HG02852 (cell line): ENCODE data around the gene ITIH5.

Source experiments
- ATAC-seq: cut with Tn5 transposase; IDR thresholded peaks from one replicate; pipeline ENCODE4 v1.9.1; 2021; ENCODE audit warnings: mild to moderate bottlenecking, moderate library complexity; ENCODE audit not compliant: unreplicated experiment

The ITIH5 gene

GRCh38 chr10:7553531-7553930 is 113.2 kb downstream of the ITIH5 start:
- no peak for ATAC-seq

GRCh38 chr10:7551950-7552716 is 114.6 kb downstream of the ITIH5 start:
- no peak for ATAC-seq

GRCh38 chr10:7551289-7551688 is 115.5 kb downstream of the ITIH5 start:
- no peak for ATAC-seq

- ATAC-seq, result no peak
Observed at GRCh38 chr10:7550013-7550412, 116.8 kb downstream of the ITIH5 start.

- no peak for ATAC-seq
Observed at GRCh38 chr10:7547829-7548228, 118.9 kb downstream of the ITIH5 start.

- no peak for ATAC-seq
Observed at GRCh38 chr10:7547206-7547605, 119.6 kb downstream of the ITIH5 start.

GRCh38 chr10:7546385-7546967 is 120.3 kb downstream of the ITIH5 start:
- no peak for ATAC-seq

GRCh38 chr10:7545792-7546191 is 121.0 kb downstream of the ITIH5 start:
- ATAC-seq, result no peak

- ATAC-seq, result no peak
Observed at GRCh38 chr10:7545261-7545660, 121.5 kb downstream of the ITIH5 start.

- ATAC-seq, result no peak
Observed at GRCh38 chr10:7544203-7544602, 122.6 kb downstream of the ITIH5 start.

- no peak for ATAC-seq
Observed at GRCh38 chr10:7542189-7542914, 124.4 kb downstream of the ITIH5 start.

- ATAC-seq, result no peak
Observed at GRCh38 chr10:7541137-7542087, 125.4 kb downstream of the ITIH5 start.

GRCh38 chr10:7538970-7539654 is 127.7 kb downstream of the ITIH5 start:
- ATAC-seq, result no peak

- no peak for ATAC-seq
Observed at GRCh38 chr10:7537126-7537525, 129.6 kb downstream of the ITIH5 start.

- no peak for ATAC-seq
Observed at GRCh38 chr10:7534480-7534852, 132.3 kb downstream of the ITIH5 start.

GRCh38 chr10:7533657-7534479 is 132.9 kb downstream of the ITIH5 start:
- no peak for ATAC-seq

GRCh38 chr10:7532723-7533498 is 133.9 kb downstream of the ITIH5 start:
- no peak for ATAC-seq

GRCh38 chr10:7529638-7530037 is 137.1 kb downstream of the ITIH5 start:
- ATAC-seq, result no peak

- ATAC-seq, result no peak
Observed at GRCh38 chr10:7527468-7527867, 139.3 kb downstream of the ITIH5 start.
